HepG2 (cell line): ENCODE results near the gene RASSF7. TPM values are rescaled to one million over a fixed set of nuclear protein-coding genes. Genes with fewer than 3 reads are reported as not detected.

ENCODE experiments used
- DPF2 ChIP-seq: sonication (generic); formaldehyde crosslinking; IDR thresholded peaks from 2 replicates; pipeline ENCODE4 v1.4.0; 2020; ENCODE audit warnings: mild to moderate bottlenecking, low read depth, missing genetic modification reagents, borderline replicate concordance
- ESRRA ChIP-seq: sonication (generic); formaldehyde crosslinking; IDR thresholded peaks from 2 replicates; pipeline ENCODE4 v1.5.1; 2020; ENCODE audit warnings: mild to moderate bottlenecking, low read depth, missing genetic modification reagents
- ETV6 ChIP-seq: sonication (generic); formaldehyde crosslinking; conservative IDR thresholded peaks from 2 replicates; pipeline ENCODE4 v1.4.0; 2020; ENCODE audit warnings: missing genetic modification reagents
- EZH2 ChIP-seq: conservative IDR thresholded peaks from 2 replicates; pipeline ENCODE4 v1.6.1; 2012; ENCODE audit warnings: mild to moderate bottlenecking, low read depth, low read length, moderate library complexity
- MTF1 ChIP-seq: sonication (generic); formaldehyde crosslinking; IDR thresholded peaks from 2 replicates; pipeline ENCODE4 v1.5.0; 2020; ENCODE audit warnings: missing genetic modification reagents
- SMARCC2 ChIP-seq: fragments of 450-650 bp; IDR thresholded peaks from 2 replicates; pipeline ENCODE4 v1.6.1; 2017; ENCODE audit warnings: antibody characterized with exemption, mild to moderate bottlenecking
- SNAI1 ChIP-seq: sonication (generic); formaldehyde crosslinking; IDR thresholded peaks from 2 replicates; pipeline ENCODE4 v1.5.0; 2020; ENCODE audit warnings: mild to moderate bottlenecking, missing genetic modification reagents, borderline replicate concordance
- SP4 ChIP-seq: sonication (generic); formaldehyde crosslinking; IDR thresholded peaks from 2 replicates; pipeline ENCODE4 v1.8.1; 2023; ENCODE audit warnings: mild to moderate bottlenecking, missing genetic modification reagents
- ZC3H13 ChIP-seq: sonication (generic); formaldehyde crosslinking; IDR thresholded peaks from 2 replicates; pipeline ENCODE4 v1.8.1; 2023; ENCODE audit warnings: mild to moderate bottlenecking, missing genetic modification reagents, moderate library complexity
- ZNF251 ChIP-seq: sonication (generic); formaldehyde crosslinking; IDR thresholded peaks from 2 replicates; pipeline ENCODE4 v1.9.0; 2021; ENCODE audit warnings: mild to moderate bottlenecking, missing genetic modification reagents
- ZNF256 ChIP-seq: sonication (generic); formaldehyde crosslinking; conservative IDR thresholded peaks from 2 replicates; pipeline ENCODE4 v1.4.0; 2020; ENCODE audit warnings: missing genetic modification reagents
- ZNF296 ChIP-seq: sonication (generic); formaldehyde crosslinking; conservative IDR thresholded peaks from 2 replicates; pipeline ENCODE4 v1.5.0; 2020; ENCODE audit warnings: mild to moderate bottlenecking, missing genetic modification reagents
- ZNF30 ChIP-seq: sonication (generic); formaldehyde crosslinking; IDR thresholded peaks from 2 replicates; pipeline ENCODE4 v1.5.0; 2020; ENCODE audit warnings: mild to moderate bottlenecking, missing genetic modification reagents
- ZNF343 ChIP-seq: sonication (generic); formaldehyde crosslinking; IDR thresholded peaks from 2 replicates; pipeline ENCODE4 v1.4.0; 2020; ENCODE audit warnings: mild to moderate bottlenecking, missing genetic modification reagents
- ZNF562 ChIP-seq: sonication (generic); formaldehyde crosslinking; IDR thresholded peaks from 2 replicates; pipeline ENCODE4 v1.8.0; 2022; ENCODE audit warnings: missing genetic modification reagents, borderline replicate concordance
- ZNF781 ChIP-seq: sonication (generic); formaldehyde crosslinking; IDR thresholded peaks from 2 replicates; pipeline ENCODE4 v1.5.1; 2020; ENCODE audit warnings: borderline replicate concordance, mild to moderate bottlenecking, missing genetic modification reagents; ENCODE audit errors: not compliant biosample characterization
- ZNF891 ChIP-seq: sonication (generic); formaldehyde crosslinking; IDR thresholded peaks from 2 replicates; pipeline ENCODE4 v1.5.0; 2020; ENCODE audit warnings: mild to moderate bottlenecking, missing genetic modification reagents
- polyA plus RNA-seq, 8 experiments: library from polyadenylated mRNA; depleted of rRNA in 3 of 8; stranded (reverse) in 7 of 8; unstranded in 1 of 8; fragments of >200 nt; fragmentation: Illumina TruSeq in 4 of 8; extraction: Trizol in 4 of 8; gene quantifications; 2 replicates each; pipeline versions ENCODE4 v1.2.1 to v1.2.3, GENCODE V29; 2011 to 2016; ENCODE audit warnings: low read depth in 4 of 8, missing spikeins in 1 of 8, mixed read lengths in 1 of 8; ENCODE audit not compliant: insufficient read depth in 1 of 8
- total RNA-seq, 5 experiments: library from RNA; depleted of rRNA; stranded (reverse); fragments of >200 nt; fragmentation: Illumina TruSeq; extraction: Trizol; gene quantifications; 2 replicates each; pipeline ENCODE4 v1.2.3, GENCODE V29; 2016; ENCODE audit warnings: low read depth in 1 of 5
- TF ChIP-seq, protein P1 (sequence below): sonication (generic); formaldehyde crosslinking; IDR thresholded peaks from 2 replicates; pipeline ENCODE4 v1.4.0; 2020; ENCODE audit warnings: missing genetic modification reagents
- TF ChIP-seq, protein P2 (sequence below), 2 experiments: sonication (generic) in 1 of 2; formaldehyde crosslinking in 1 of 2; IDR thresholded peaks; 2 replicates each; pipeline versions ENCODE4 v1.6.1 to v1.9.0; 2014 to 2022; ENCODE audit warnings: antibody characterized with exemption in 1 of 2, borderline replicate concordance in 1 of 2, inconsistent platforms in 1 of 2, low read depth in 1 of 2, missing genetic modification reagents in 1 of 2
- TF ChIP-seq, protein P3 (sequence below): sonication (generic); formaldehyde crosslinking; IDR thresholded peaks from 2 replicates; pipeline ENCODE4 v1.9.0; 2021; ENCODE audit warnings: missing genetic modification reagents, borderline replicate concordance

The RASSF7 gene
- total and polyA plus RNA-seq, 2 of the 13 experiments (the other 11 are each of a cell fraction or from before 2014, with no cell fraction given), result 20.2 to 28.6 TPM

DNA sequence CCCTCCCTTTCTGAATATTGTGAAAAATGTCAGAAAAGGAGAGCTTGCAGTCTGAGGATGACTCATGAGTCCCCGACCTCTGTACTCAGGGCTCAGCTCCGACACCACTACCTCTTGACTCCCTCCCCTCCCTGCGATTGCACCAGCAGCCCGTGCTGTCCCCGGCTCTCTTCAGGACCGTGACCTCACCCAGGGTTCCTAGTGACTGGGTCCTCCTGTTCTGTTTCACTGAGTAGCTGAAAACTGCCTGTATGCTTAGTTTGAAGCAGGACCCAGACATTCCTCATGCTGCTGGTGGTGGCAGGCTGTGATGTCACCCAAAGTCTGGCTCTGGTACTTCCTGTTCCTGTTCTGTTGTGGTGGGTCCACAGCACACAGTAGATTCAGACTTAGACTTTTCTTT is 27.2 kb downstream of the RASSF7 start (continued):
- peak; percentile 59; the same call in 1 of the 2 replicates for TF ChIP-seq DPF2 (CRISPR knock-in tag)
- TF ChIP-seq ZNF251, result no peak
- TF ChIP-seq ZNF562 (CRISPR knock-in tag), result no peak
- no peak for TF ChIP-seq ZNF256 (CRISPR knock-in tag)
- TF ChIP-seq, protein P1, sequence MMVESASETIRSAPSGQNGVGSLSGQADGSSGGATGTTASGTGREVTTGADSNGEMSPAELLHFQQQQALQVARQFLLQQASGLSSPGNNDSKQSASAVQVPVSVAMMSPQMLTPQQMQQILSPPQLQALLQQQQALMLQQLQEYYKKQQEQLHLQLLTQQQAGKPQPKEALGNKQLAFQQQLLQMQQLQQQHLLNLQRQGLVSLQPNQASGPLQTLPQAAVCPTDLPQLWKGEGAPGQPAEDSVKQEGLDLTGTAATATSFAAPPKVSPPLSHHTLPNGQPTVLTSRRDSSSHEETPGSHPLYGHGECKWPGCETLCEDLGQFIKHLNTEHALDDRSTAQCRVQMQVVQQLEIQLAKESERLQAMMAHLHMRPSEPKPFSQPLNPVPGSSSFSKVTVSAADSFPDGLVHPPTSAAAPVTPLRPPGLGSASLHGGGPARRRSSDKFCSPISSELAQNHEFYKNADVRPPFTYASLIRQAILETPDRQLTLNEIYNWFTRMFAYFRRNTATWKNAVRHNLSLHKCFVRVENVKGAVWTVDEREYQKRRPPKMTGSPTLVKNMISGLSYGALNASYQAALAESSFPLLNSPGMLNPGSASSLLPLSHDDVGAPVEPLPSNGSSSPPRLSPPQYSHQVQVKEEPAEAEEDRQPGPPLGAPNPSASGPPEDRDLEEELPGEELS (CRISPR knock-in tag), result peak; percentile 53; the same call in 1 of the 2 replicates
- no peak for TF ChIP-seq ETV6 (CRISPR knock-in tag)
- TF ChIP-seq, protein P2, sequence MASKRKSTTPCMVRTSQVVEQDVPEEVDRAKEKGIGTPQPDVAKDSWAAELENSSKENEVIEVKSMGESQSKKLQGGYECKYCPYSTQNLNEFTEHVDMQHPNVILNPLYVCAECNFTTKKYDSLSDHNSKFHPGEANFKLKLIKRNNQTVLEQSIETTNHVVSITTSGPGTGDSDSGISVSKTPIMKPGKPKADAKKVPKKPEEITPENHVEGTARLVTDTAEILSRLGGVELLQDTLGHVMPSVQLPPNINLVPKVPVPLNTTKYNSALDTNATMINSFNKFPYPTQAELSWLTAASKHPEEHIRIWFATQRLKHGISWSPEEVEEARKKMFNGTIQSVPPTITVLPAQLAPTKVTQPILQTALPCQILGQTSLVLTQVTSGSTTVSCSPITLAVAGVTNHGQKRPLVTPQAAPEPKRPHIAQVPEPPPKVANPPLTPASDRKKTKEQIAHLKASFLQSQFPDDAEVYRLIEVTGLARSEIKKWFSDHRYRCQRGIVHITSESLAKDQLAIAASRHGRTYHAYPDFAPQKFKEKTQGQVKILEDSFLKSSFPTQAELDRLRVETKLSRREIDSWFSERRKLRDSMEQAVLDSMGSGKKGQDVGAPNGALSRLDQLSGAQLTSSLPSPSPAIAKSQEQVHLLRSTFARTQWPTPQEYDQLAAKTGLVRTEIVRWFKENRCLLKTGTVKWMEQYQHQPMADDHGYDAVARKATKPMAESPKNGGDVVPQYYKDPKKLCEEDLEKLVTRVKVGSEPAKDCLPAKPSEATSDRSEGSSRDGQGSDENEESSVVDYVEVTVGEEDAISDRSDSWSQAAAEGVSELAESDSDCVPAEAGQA (IDR thresholded peaks at IDR 0.05; ENCODE audit: low read depth), result no peak
- TF ChIP-seq, protein P2 (CRISPR knock-in tag; IDR thresholded peaks at IDR 0.05; ENCODE audit: borderline replicate concordance), result no peak
- TF ChIP-seq ZNF30, result no peak
- TF ChIP-seq, protein P3, sequence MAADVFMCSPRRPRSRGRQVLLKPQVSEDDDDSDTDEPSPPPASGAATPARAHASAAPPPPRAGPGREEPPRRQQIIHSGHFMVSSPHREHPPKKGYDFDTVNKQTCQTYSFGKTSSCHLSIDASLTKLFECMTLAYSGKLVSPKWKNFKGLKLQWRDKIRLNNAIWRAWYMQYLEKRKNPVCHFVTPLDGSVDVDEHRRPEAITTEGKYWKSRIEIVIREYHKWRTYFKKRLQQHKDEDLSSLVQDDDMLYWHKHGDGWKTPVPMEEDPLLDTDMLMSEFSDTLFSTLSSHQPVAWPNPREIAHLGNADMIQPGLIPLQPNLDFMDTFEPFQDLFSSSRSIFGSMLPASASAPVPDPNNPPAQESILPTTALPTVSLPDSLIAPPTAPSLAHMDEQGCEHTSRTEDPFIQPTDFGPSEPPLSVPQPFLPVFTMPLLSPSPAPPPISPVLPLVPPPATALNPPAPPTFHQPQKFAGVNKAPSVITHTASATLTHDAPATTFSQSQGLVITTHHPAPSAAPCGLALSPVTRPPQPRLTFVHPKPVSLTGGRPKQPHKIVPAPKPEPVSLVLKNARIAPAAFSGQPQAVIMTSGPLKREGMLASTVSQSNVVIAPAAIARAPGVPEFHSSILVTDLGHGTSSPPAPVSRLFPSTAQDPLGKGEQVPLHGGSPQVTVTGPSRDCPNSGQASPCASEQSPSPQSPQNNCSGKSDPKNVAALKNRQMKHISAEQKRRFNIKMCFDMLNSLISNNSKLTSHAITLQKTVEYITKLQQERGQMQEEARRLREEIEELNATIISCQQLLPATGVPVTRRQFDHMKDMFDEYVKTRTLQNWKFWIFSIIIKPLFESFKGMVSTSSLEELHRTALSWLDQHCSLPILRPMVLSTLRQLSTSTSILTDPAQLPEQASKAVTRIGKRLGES, result no peak
- no peak for TF ChIP-seq ZC3H13 (CRISPR knock-in tag)
- no peak for TF ChIP-seq SP4 (CRISPR knock-in tag)
- TF ChIP-seq SNAI1, result no peak
- TF ChIP-seq MTF1 (CRISPR knock-in tag), result no peak
- TF ChIP-seq ZNF781 (CRISPR knock-in tag), result no peak
- TF ChIP-seq ZNF891 (CRISPR knock-in tag), result no peak
- TF ChIP-seq SMARCC2, result no peak
- no peak for TF ChIP-seq EZH2
- TF ChIP-seq ZNF296, result no peak
- TF ChIP-seq ZNF343 (CRISPR knock-in tag), result no peak
- peak; percentile 75 for TF ChIP-seq ESRRA (CRISPR knock-in tag)
